Rectal smooth muscle tissue (tissue), 1 donor: ENCODE measurements around the gene TRERF1.

Experiments used
- H3K27ac ChIP-seq: one replicate; pipeline ENCODE4 v1.7.0; 2013; ENCODE audit warnings: low read depth, low read length, inconsistent platforms
- H3K27me3 ChIP-seq: one replicate; pipeline ENCODE4 v1.7.0; 2013; ENCODE audit warnings: low read length; ENCODE audit not compliant: control insufficient read depth, insufficient read depth
- H3K36me3 ChIP-seq: one replicate; pipeline ENCODE4 v1.7.0; 2013; ENCODE audit warnings: low read length; ENCODE audit not compliant: control insufficient read depth, insufficient read depth
- H3K4me1 ChIP-seq: one replicate; pipeline ENCODE4 v1.7.0; 2013; ENCODE audit warnings: low read length; ENCODE audit not compliant: control insufficient read depth, insufficient read depth
- H3K4me3 ChIP-seq: one replicate; pipeline ENCODE4 v1.7.0; 2013; ENCODE audit warnings: low read length
- H3K9ac ChIP-seq: one replicate; pipeline ENCODE4 v1.7.0; 2013; ENCODE audit warnings: low read length

TRERF1 gene

GRCh38 chr6:42365021-42365420 lies 86.7 kb downstream of the TRERF1 start:
- H3K27ac ChIP-seq, result no peak overlapping the region
- H3K4me1 ChIP-seq, result peaks cover 3% of the 10 kb centered on the region
- no peak overlapping the region for H3K9ac ChIP-seq

GRCh38 chr6:42363926-42364849 lies 87.5 kb downstream of the TRERF1 start:
- no peak overlapping the region for H3K4me3 ChIP-seq
- H3K4me1 ChIP-seq, result peaks cover 3% of the 10 kb centered on the region
- H3K27ac ChIP-seq, result no peak overlapping the region
- no peaks in the 10 kb centered on the region for H3K36me3 ChIP-seq
- H3K27me3 ChIP-seq, result no peaks in the 10 kb centered on the region
- no peak overlapping the region for H3K9ac ChIP-seq

More at GRCh38 chr6:42365021-42365420, 86.7 kb downstream of the TRERF1 start:
- H3K27me3 ChIP-seq, result no peaks in the 10 kb centered on the region
- H3K4me3 ChIP-seq, result no peak overlapping the region
- H3K36me3 ChIP-seq, result no peaks in the 10 kb centered on the region

- H3K4me3 ChIP-seq, result no peak overlapping the region
- no peaks in the 10 kb centered on the region for H3K27me3 ChIP-seq
- no peak overlapping the region for H3K9ac ChIP-seq
- no peaks in the 10 kb centered on the region for H3K36me3 ChIP-seq
- H3K4me1 ChIP-seq, result no peaks in the 10 kb centered on the region
- no peak overlapping the region for H3K27ac ChIP-seq
These were observed 90.7 kb downstream of the TRERF1 start for GRCh38 chr6:42361036-42361435.

GRCh38 chr6:42359021-42359420 lies 92.7 kb downstream of the TRERF1 start:
- H3K36me3 ChIP-seq, result no peaks in the 10 kb centered on the region
- no peaks in the 10 kb centered on the region for H3K27me3 ChIP-seq

GRCh38 chr6:42355416-42355815 lies 96.3 kb downstream of the TRERF1 start:
- Histone ChIP-seq H3K4me3 (no peak overlapping the region), H3K36me3 (no peaks in the 10 kb centered on the region), H3K27ac (no peak overlapping the region), H3K4me1 (no peaks in the 10 kb centered on the region), H3K27me3 (no peaks in the 10 kb centered on the region), H3K9ac (no peak overlapping the region)

More at GRCh38 chr6:42359021-42359420, 92.7 kb downstream of the TRERF1 start:
- Histone ChIP-seq H3K4me3 (no peak overlapping the region), H3K4me1 (no peaks in the 10 kb centered on the region), H3K9ac (no peak overlapping the region), H3K27ac (no peak overlapping the region)

- Histone ChIP-seq H3K4me3 (no peak overlapping the region), H3K27ac (no peak overlapping the region), H3K9ac (no peak overlapping the region), H3K27me3 (no peaks in the 10 kb centered on the region), H3K4me1 (no peaks in the 10 kb centered on the region), H3K36me3 (no peaks in the 10 kb centered on the region)
These were observed 97.0 kb downstream of the TRERF1 start for GRCh38 chr6:42354702-42355101.

- no peaks in the 10 kb centered on the region for H3K4me1 ChIP-seq
- H3K36me3 ChIP-seq, result no peaks in the 10 kb centered on the region
- no peak overlapping the region for H3K27ac ChIP-seq
- no peak overlapping the region for H3K4me3 ChIP-seq
- H3K27me3 ChIP-seq, result no peaks in the 10 kb centered on the region
- H3K9ac ChIP-seq, result no peak overlapping the region
These were observed 98.7 kb downstream of the TRERF1 start for GRCh38 chr6:42352856-42353564.

- Histone ChIP-seq H3K36me3 (no peaks in the 10 kb centered on the region), H3K4me3 (no peak overlapping the region), H3K27ac (no peak overlapping the region), H3K4me1 (no peaks in the 10 kb centered on the region), H3K9ac (no peak overlapping the region), H3K27me3 (no peaks in the 10 kb centered on the region)
These were observed 100.8 kb downstream of the TRERF1 start for GRCh38 chr6:42350911-42351310.

GRCh38 chr6:42349753-42350511 lies 101.8 kb downstream of the TRERF1 start:
- Histone ChIP-seq H3K4me1 (no peaks in the 10 kb centered on the region), H3K4me3 (no peak overlapping the region), H3K36me3 (no peaks in the 10 kb centered on the region), H3K27ac (no peak overlapping the region), H3K9ac (no peak overlapping the region), H3K27me3 (no peaks in the 10 kb centered on the region)

- Histone ChIP-seq H3K4me1 (no peaks in the 10 kb centered on the region), H3K9ac (no peak overlapping the region), H3K27me3 (no peaks in the 10 kb centered on the region), H3K4me3 (no peak overlapping the region), H3K36me3 (no peaks in the 10 kb centered on the region), H3K27ac (no peak overlapping the region)
These were observed 104.3 kb downstream of the TRERF1 start for GRCh38 chr6:42347456-42347855.

- H3K27me3 ChIP-seq, result no peaks in the 10 kb centered on the region
- no peaks in the 10 kb centered on the region for H3K36me3 ChIP-seq
- no peak overlapping the region for H3K27ac ChIP-seq
These were observed 105.9 kb downstream of the TRERF1 start for GRCh38 chr6:42345696-42346416.

GRCh38 chr6:42344756-42345155 lies 107.0 kb downstream of the TRERF1 start:
- Histone ChIP-seq H3K27ac (no peak overlapping the region), H3K36me3 (no peaks in the 10 kb centered on the region), H3K9ac (no peak overlapping the region), H3K4me1 (no peaks in the 10 kb centered on the region), H3K27me3 (no peaks in the 10 kb centered on the region), H3K4me3 (no peak overlapping the region)

More at GRCh38 chr6:42345696-42346416, 105.9 kb downstream of the TRERF1 start:
- no peak overlapping the region for H3K4me3 ChIP-seq
- H3K4me1 ChIP-seq, result no peaks in the 10 kb centered on the region
- no peak overlapping the region for H3K9ac ChIP-seq
